HG03097 (cell line): Measurements from ENCODE around the gene PGS1.
"Not testable (repeated sequence)": the region's sequence is repeated elsewhere in the genome, so short reads cannot be mapped to it uniquely, and the experiment has no call there.

Experiments
- ATAC-seq: cut with Tn5 transposase; IDR thresholded peaks from one replicate; pipeline ENCODE4 v1.9.1; 2021; ENCODE audit not compliant: unreplicated experiment, low FRiP score

PGS1 gene

GRCh38 chr17:78438694-78439325 is 60.4 kb downstream of the PGS1 start:
- ATAC-seq, result no peak

GRCh38 chr17:78441271-78441971 is 63.0 kb downstream of the PGS1 start:
- no peak for ATAC-seq

DNA sequence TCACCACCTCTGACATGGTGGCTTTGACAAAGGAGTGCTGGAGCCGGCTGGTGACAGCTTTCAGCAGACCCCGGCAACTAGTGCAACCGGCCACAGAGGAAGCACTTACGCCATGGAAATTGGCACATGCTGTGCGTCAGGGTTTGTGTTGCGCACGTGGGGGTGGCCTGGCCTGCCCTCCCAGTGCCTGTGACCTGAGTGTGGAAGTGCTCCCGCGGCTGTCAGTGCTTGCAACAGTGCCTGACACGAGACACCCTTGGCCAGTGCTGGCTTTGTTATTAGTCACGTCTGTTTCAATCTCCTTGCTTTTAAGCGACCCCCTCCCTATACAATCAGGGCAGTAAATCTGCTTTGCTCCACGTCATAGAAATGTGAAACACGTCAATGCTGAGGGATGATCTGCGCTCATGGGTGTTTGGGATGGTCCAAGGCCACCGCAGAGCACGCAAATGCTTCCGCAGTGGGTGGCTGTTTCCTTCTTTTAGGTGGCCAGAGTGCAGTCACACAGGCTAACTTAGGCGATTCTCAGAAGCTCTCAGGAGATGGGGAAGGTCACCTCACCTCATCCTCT is 64.3 kb downstream of the PGS1 start:
- ATAC-seq, result no peak

GRCh38 chr17:78444392-78444791 is 65.9 kb downstream of the PGS1 start:
- no peak for ATAC-seq

- ATAC-seq, result no peak
These were observed 68.4 kb downstream of the PGS1 start for GRCh38 chr17:78446833-78447232.

- no peak for ATAC-seq
These were observed 70.0 kb downstream of the PGS1 start for GRCh38 chr17:78448356-78448993.

DNA sequence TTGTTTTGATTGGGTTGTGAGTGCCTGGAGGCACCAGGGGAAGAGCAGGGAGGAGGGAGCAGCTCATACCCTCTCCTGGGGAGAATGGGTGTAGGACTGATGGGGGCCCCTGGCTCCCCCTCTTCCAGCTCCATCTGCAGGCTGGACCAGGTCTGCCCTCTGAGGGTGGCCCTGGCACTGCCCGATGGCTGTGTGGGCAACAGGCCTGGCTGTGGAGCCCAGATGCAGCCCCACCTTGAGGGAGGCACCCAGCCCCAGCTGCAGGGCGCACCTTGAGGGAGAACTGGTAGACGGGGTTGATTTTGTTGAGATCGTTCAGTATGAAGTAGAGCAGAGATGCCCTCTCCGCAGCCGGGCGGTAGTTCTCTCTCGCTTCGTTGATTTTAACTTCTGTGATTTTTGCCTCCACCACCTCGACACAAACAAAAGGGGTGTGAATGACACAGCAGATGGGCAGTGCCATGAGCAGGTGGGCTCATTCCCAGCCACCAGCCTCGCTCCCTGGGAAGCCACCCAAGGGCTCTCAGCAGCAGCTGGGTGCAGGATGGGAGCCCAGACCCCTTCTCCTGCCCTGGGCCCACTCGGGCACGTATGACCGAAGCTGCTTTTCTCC is 71.6 kb downstream of the PGS1 start:
- ATAC-seq, result no peak

DNA sequence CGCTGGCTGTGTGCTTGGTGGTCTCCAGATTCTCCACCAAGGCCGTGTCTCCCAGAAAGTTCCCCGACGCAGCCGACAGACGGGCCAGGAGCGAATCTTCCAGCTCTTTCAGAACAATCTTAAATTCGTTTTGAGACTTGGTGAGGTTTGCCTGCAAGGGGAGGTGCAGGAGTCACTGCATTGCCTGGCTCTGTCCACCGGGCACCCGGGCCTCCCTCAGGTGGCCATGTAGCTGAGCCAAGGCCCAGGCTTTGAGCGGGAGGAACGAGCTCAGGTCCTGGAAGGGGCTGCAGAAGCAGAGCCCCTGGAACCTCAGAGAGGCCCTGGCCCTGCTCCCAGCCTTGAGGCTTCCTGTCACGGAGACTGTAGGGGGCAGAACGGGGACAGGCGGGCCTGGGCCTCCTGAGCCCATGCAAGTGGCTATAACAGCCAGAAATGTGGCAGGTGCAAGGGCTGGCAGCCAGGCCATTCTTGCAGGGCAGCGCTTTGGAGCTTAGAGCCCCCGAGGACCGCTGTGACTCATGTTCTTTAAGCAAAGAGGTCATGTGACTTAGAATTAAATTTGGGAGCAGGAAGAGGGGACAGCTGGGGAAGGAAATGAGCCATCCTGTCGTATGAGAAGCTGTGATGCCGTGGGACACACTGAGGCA is 72.4 kb downstream of the PGS1 start:
- no peak for ATAC-seq

DNA sequence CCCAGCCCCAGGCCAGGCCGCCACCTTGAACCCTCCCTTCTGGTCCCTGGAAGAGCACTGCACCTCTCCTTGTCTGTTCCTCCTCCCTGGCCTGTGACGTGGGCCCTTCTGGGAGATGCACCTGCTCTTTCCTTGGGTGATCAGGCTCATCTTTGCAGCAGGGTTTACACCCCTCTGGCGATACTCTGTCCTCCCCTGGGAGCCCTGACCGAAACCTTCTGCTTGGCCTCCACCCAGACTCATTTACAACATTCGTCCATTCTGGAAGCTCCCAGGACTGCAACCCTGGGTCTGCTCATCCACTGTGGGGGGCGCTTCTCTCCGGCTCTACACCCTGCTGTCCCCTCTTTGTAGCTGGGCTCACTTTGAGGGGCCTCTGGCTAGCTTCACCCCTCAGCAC is 73.3 kb downstream of the PGS1 start:
- ATAC-seq, result no peak

GRCh38 chr17:78454346-78454745 is 75.9 kb downstream of the PGS1 start:
- no peak for ATAC-seq

DNA sequence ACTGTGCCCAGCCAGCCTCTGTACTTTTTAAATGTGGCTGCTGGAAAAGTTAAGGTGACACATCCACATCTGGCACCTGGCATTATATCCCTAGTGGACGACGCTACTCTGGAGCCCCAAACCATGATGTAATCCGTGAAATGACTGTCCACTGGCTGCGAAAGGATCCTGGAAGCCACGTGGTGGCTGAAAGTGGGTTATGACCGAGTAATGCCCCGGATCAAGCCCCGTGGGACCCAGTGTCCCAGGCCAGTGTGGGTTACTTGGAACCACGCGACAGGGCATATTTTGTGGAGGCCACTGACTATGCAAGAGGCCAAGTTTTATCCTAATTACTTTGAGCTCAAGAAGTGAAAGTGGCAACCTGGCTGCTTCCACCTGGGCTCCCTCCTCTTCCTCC is 79.6 kb downstream of the PGS1 start:
- no peak for ATAC-seq

DNA sequence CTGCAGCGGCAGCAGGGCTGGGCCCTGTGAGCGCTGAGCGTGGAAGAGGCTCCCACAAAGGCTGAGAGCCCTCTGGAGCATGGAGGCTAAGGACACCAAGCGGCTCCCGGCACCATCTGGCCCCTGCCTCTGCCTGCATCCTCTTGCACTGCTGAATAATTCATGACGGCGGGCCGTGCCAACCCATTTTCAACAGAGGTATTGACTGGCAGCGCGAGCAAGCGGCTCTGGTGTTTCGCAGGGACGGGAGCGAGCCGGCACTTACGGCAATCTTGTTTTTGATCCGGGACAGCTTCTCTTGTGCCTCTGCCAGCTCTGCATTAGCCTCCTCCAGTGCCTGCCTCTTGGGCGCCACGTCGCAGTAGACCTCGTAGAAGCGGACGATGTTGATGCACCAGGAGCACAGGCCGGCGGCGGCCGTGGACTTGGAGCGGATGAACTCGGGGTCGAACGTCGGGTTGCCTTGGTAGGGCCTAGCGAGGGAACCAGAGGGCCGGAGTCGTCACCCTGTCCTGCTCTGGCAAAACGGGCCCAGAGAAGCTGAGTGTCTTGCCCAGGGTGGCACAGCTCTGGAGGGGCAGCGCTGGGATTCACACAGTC is 80.4 kb downstream of the PGS1 start:
- ATAC-seq, result no peak

DNA sequence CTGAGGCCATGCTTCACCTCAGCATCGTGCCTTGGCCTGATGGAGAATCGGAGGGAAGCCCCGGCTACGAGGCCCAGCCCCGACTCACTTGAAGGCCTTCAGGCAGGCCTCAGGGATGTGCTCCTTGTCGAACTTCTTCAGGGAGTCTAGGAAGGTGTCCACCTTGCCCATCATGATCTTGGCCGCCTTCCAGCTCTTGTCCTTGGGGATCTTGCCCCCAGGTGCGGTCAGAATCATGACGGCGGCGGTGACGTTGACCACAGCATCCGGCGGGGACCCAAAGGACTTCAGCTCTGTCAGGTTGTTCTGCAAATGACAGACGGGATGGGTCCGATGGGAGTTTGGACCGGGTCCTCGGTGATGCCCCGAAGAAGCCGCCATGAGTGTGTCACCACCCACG is 81.2 kb downstream of the PGS1 start:
- no peak for ATAC-seq

DNA sequence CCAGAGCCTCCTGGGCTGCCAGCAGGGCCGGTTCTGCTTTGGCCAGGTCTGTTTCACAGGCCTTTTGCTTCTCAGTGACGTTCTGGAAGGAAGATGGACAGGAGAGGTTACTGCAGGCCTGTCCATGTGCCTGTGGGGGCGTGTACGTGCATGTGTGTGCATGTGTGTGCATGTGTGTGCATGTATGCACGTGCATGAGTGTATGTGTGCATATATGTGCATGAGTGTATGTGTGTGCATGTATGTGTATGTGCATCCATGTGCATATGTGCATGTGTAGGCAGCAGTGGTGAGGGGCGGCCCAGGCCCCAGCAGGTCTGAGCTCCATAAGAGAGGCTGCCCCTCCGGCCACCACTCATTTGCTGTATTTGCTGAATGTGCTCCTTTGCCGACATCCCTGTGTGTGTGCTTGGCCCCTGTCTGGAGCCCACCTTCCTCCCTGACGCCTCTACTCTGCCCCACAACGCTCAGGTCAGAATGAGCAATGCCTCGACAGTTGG is 81.8 kb downstream of the PGS1 start:
- no peak for ATAC-seq

DNA sequence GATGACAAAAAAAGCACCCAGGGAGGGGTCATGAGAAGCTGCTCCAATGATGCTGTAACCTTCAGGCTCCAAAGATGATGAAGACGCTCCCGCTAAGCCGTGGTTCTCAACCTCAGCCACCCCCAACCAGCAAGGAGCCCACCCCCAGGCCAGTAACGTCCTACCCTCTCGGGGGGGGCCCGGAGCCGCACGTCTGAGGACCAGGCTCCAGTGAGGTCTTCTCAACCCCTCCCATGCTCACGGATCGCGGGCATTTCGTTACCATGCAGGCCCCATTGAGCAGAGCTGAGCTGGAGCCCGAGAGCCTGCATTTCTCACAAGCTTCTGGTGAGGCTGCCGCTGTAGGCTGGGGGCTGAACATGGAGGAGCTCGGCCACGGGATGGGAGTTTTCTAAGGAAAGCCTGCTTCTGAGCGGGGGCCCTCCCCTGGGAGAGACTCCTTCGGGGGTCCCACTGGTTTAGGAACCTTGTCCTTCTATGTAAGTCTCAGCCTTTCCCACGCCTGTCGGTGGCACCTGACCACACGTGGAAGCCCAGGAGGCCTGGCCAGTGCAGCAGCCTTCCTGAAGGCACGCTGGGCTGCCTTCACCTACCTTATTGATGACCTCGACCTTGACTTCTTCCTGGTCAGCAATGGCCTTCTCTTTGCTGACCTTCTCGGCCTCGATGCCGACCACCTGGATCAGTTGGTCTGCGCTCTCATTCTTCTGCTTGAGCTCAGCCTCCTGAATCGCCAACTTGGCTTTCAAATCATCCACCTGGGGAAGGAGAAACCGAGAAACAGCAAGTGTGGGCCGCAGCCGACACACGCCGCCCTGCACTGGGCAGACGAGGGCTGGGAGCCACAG is 82.7 kb downstream of the PGS1 start:
- no peak for ATAC-seq

DNA sequence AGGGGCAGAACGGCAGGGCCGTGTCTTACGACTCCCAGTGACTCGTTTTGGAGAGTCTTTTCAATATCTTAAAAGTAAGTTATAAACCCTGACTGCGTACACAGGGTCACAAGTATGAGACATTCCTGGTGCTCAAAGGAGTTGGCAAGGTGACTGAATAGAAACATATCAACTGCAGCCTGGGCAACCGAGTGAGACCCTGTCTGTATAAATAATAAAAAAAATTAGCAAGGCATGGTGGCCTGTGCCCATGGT is 83.3 kb downstream of the PGS1 start:
- no peak for ATAC-seq

GRCh38 chr17:78462148-78462547 is 83.7 kb downstream of the PGS1 start:
- ATAC-seq, result no peak

- not testable (repeated sequence) for ATAC-seq
These were observed 87.8 kb downstream of the PGS1 start for GRCh38 chr17:78466109-78466785.
